Activated B cell treated with CpG ODN at 0.5 μM for 24 hours (primary cell): ENCODE measurements around the gene SNRNP27. TPM values are rescaled to one million over a fixed set of nuclear protein-coding genes. Genes with fewer than 3 reads are reported as not detected.

ENCODE experiments used
- ATAC-seq: fragments of 200-7000 bp; cut with Tn5 transposase; one replicate; pipeline ENCODE4 v1.10.0; 2021; ENCODE audit warnings: low read depth, mild to moderate bottlenecking, moderate library complexity
- CTCF ChIA-PET: fragments of 350-600 bp; sonication (Branson Sonifier 250); formaldehyde crosslinking; loops from one replicate; lab custom pipeline; 2021; ENCODE audit warnings: antibody characterized with exemption; lab: Charles Lee
- POLR2A ChIA-PET: fragments of 350-600 bp; sonication (Branson Sonifier 250); formaldehyde crosslinking; loops from one replicate; lab custom pipeline; 2021; ENCODE audit warnings: antibody characterized with exemption; lab: Charles Lee
- DNase-seq: peaks from one replicate; pipeline ENCODE4 v3.0.0; 2022
- H3K27ac Mint-ChIP-seq: one replicate; pipeline ENCODE4 v1.8.0; 2020; ENCODE audit warnings: mixed read lengths
- H3K27me3 Mint-ChIP-seq: one replicate; pipeline ENCODE4 v1.8.0; 2021; ENCODE audit warnings: mixed read lengths
- H3K36me3 Mint-ChIP-seq: one replicate; pipeline ENCODE4 v1.8.0; 2021; ENCODE audit warnings: low read depth, mixed read lengths
- H3K4me1 Mint-ChIP-seq: one replicate; pipeline ENCODE4 v1.8.0; 2021; ENCODE audit warnings: mixed read lengths
- H3K4me3 Mint-ChIP-seq: one replicate; pipeline ENCODE4 v1.8.0; 2020; ENCODE audit warnings: mild to moderate bottlenecking, mixed read lengths
- H3K9me3 Mint-ChIP-seq: one replicate; pipeline ENCODE4 v1.8.0; 2020; ENCODE audit warnings: mixed read lengths
- CTCF ChIP-seq: fragments of 200-600 bp; IDR thresholded peaks from one replicate; pipeline ENCODE4 v1.8.0; 2022; ENCODE audit warnings: antibody characterized with exemption, mild to moderate bottlenecking
- intact Hi-C: fragments of 100-400 bp; cut with micrococcal nuclease; formaldehyde crosslinking; loops from one replicate; pipeline ENCODE4 v1.15.1; 2024
- total RNA-seq: library from RNA; stranded (reverse); gene quantifications from 2 replicates; pipeline ENCODE4 v1.2.3, GENCODE V29; 2022

SNRNP27 gene
- total RNA-seq, 1 donor from 2014 or later, result 49.1 TPM

GRCh38 chr2:69935011-69935410 lies 41.3 kb downstream of the SNRNP27 start:
- DNase-seq, result no peak
- POLR2A ChIA-PET, result no interaction called here
- Mint-ChIP-seq H3K27me3 (no peaks in the 10 kb centered on the region), H3K4me3 (no peak overlapping the region), H3K27ac (no peak overlapping the region), H3K36me3 (peaks cover 62% of the 10 kb centered on the region), H3K9me3 (no peaks in the 10 kb centered on the region), H3K4me1 (peaks cover 10% of the 10 kb centered on the region)
- ATAC-seq, result no peak
- CTCF ChIA-PET, result no interaction called here
- no peak for TF ChIP-seq CTCF
- intact Hi-C loops, result no loop called here

- POLR2A ChIA-PET, result no interaction called here
- no peaks in the 10 kb centered on the region for H3K27me3 Mint-ChIP-seq
- no peak overlapping the region for H3K4me3 Mint-ChIP-seq
- ATAC-seq (no peak), DNase-seq (no peak)
- intact Hi-C loops, result no loop called here
- peaks cover 78% of the 10 kb centered on the region for H3K36me3 Mint-ChIP-seq
- no peak for TF ChIP-seq CTCF
- H3K9me3 Mint-ChIP-seq, result no peaks in the 10 kb centered on the region
- H3K27ac Mint-ChIP-seq, result no peak overlapping the region
- CTCF ChIA-PET, result no interaction called here
- peaks cover 7% of the 10 kb centered on the region for H3K4me1 Mint-ChIP-seq
These were observed 43.1 kb downstream of the SNRNP27 start for GRCh38 chr2:69936906-69937305.

- H3K27ac Mint-ChIP-seq, result no peak overlapping the region
- POLR2A ChIA-PET, result interaction anchor here (1.2 kb wide), 1 partner anchor 25 kb away, joined by 3 read pairs; no protein-coding TSS in a partner anchor
- intact Hi-C loops, result no loop called here
- no peaks in the 10 kb centered on the region for H3K9me3 Mint-ChIP-seq
- CTCF ChIA-PET, result no interaction called here
- DNase-seq (no peak), ATAC-seq (no peak)
- peaks cover 82% of the 10 kb centered on the region for H3K36me3 Mint-ChIP-seq
- no peak for TF ChIP-seq CTCF
- H3K4me1 Mint-ChIP-seq, result peaks cover 7% of the 10 kb centered on the region
- H3K4me3 Mint-ChIP-seq, result no peak overlapping the region
- H3K27me3 Mint-ChIP-seq, result no peaks in the 10 kb centered on the region
These were observed 44.2 kb downstream of the SNRNP27 start for GRCh38 chr2:69937968-69938367.

GRCh38 chr2:69939722-69940121 lies 46.0 kb downstream of the SNRNP27 start:
- ATAC-seq (no peak), DNase-seq (no peak)
- H3K4me3 Mint-ChIP-seq, result no peak overlapping the region
- ChIA-PET POLR2A (interaction anchor here (0.7 kb wide), 1 partner anchor 202 kb away, joined by 3 read pairs; no protein-coding TSS in a partner anchor), CTCF (no interaction called here)
- H3K36me3 Mint-ChIP-seq, result peaks cover 82% of the 10 kb centered on the region
- H3K27me3 Mint-ChIP-seq, result no peaks in the 10 kb centered on the region
- intact Hi-C loops, result no loop called here
- no peaks in the 10 kb centered on the region for H3K4me1 Mint-ChIP-seq
- no peak overlapping the region for H3K27ac Mint-ChIP-seq
- H3K9me3 Mint-ChIP-seq, result no peaks in the 10 kb centered on the region
- no peak for TF ChIP-seq CTCF

- ATAC-seq (no peak), DNase-seq (no peak)
- Mint-ChIP-seq H3K9me3 (no peaks in the 10 kb centered on the region), H3K27me3 (no peaks in the 10 kb centered on the region), H3K4me3 (no peak overlapping the region), H3K4me1 (no peaks in the 10 kb centered on the region), H3K36me3 (peaks cover 74% of the 10 kb centered on the region), H3K27ac (no peak overlapping the region)
- intact Hi-C loops, result no loop called here
- TF ChIP-seq CTCF, result no peak
- ChIA-PET POLR2A (no interaction called here), CTCF (interaction anchor here (0.6 kb wide), 1 partner anchor 13 kb away, joined by 3 read pairs; no protein-coding TSS in a partner anchor)
These were observed 46.9 kb downstream of the SNRNP27 start for GRCh38 chr2:69940691-69941090.
